GM13977 (cell line): Measurements from ENCODE around the gene MYRIP.
"Not testable (repeated sequence)": the region's sequence is repeated elsewhere in the genome, so short reads cannot be mapped to it uniquely, and the experiment has no call there.

ENCODE experiments used
- DNase-seq: peaks from one replicate; pipeline ENCODE4 v3.0.0; 2012; ENCODE audit warnings: low spot score
- CTCF ChIP-seq: IDR thresholded peaks from 2 replicates; pipeline ENCODE4 v1.5.1; 2012; ENCODE audit warnings: mild to moderate bottlenecking, control low read depth; ENCODE audit not compliant: insufficient read depth; ENCODE audit errors: extremely low read depth, missing control alignments
- in situ Hi-C: fragments of 300-500 bp; cut with MboI; formaldehyde crosslinking; loops from one replicate; pipeline ENCODE4 v1.12.0; 2022; ENCODE audit warnings: low sequenced_read_pairs, low pct_unique_long_range_greater_than_20kb, mixed read lengths, inconsistent platforms; ENCODE audit not compliant: unreplicated experiment

Gene MYRIP

GRCh38 chr3:40129981-40130380 lies 320.6 kb downstream of the MYRIP start:
- in situ Hi-C loops, result no loop called here
- no peak for TF ChIP-seq CTCF
- no peak for DNase-seq

- DNase-seq, result no peak
- in situ Hi-C loops, result no loop called here
- no peak for TF ChIP-seq CTCF
These were observed 321.3 kb downstream of the MYRIP start for GRCh38 chr3:40130721-40131120.

- in situ Hi-C loops, DNase-seq: not testable (repeated sequence)
These were observed 324.6 kb downstream of the MYRIP start for GRCh38 chr3:40133886-40134575.

- no peak for DNase-seq
These were observed 328.3 kb downstream of the MYRIP start for GRCh38 chr3:40137591-40138295.

GRCh38 chr3:40143283-40144090 lies 334.1 kb downstream of the MYRIP start:
- in situ Hi-C loops, result no loop called here
- DNase-seq, result no peak

More at GRCh38 chr3:40137591-40138295, 328.3 kb downstream of the MYRIP start:
- in situ Hi-C loops, result no loop called here
- no peak for TF ChIP-seq CTCF

GRCh38 chr3:40148827-40149226 lies 339.4 kb downstream of the MYRIP start:
- TF ChIP-seq CTCF, result no peak
- in situ Hi-C loops, result no loop called here
- DNase-seq, result no peak

More at GRCh38 chr3:40143283-40144090, 334.1 kb downstream of the MYRIP start:
- TF ChIP-seq CTCF, result no peak
